ENCODE data around the gene CMPK2. TPM values are rescaled to one million over a fixed set of nuclear protein-coding genes. Genes with fewer than 3 reads are reported as not detected.

Gene CMPK2
- polyA plus RNA-seq, 1 donor = 3.1 TPM

DNA sequence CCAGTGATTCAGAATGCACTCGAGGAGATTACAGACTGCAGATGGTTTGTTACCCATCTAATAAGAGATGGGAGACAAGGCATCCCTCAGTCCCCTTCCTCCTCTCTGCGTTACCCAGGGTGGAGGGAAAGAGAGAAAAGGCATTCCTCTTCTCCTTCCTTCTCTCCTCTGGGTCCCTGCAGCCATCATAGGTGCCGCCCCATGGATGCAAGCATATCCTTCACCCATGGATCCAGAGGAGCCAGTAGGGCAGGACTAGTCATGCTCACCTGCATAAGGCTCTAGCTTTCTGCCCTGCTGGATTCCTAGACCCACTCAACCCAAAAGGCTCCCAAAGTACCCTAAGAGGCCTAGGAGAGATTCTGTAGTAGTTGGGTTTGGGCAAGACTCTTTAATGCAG, 20.4 kb downstream of the CMPK2 start:
- DNase-seq (ENCODE audit: low read depth) = no peak

DNA sequence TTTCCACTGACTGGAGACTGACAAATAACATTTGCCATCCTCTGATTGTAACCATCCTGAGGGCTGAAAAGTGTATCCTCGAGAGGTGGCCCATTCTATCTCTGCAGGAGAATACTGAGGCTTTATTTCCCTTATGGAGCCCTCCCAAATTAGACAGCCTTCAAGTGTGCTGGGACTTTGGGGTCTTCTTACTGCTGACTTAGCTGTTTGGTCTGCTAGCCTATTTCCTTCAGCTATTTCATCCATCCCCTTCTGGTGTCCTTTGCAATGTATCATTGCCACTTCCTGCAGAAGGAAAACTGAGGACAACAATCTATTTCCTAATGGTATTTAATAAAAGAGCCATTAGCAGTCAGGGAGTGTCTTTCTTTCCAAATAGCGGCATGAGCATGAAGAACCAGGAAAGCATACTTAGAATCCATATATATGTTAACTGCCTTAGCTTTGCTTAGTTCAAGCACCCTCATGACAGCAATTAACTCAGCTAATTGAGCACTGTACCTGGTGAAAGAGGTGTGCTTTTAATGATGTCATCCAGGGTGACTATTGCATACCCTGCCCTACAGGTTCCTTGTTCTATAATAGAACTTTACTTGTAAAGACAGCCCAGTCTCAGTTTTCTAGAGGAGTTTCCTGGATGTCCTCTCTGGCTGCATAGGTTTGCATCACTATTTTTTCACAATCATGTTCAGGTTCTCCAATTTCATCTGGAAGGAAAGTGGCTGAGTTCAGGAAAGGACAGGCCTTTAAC, 24.0 kb downstream of the CMPK2 start:
- no peak for DNase-seq (ENCODE audit: low read depth)

DNA sequence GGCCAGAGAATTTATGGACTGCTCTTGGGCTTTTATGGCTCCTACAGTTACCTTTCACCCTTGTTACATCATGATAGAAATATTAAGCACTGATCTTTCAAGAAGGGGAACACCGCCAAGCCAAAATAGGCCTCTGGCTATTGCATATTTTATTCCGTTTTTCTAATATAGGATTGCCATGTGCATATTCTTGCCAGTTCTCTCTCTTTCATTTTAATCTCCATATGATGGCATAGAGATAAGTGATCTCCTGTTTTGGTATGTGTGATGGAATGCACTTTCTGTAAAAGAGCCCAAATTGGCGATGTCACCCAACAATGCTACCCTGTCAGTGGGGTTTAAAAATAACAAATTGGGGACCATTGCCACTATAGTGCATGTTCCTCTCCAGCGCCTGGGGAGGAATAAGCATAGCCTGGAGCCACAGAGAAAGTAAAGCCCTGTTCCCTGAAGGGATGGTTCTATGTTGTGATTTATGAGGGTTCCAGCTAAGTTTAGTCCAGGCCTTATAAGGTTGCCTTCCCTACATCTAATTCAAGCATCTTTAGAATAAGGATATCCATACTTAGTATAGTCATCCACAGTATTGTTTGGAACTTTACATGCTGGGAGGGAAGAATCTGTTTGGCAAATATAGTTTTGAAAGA, 26.9 kb downstream of the CMPK2 start:
- DNase-seq (ENCODE audit: low read depth) = no peak

DNA sequence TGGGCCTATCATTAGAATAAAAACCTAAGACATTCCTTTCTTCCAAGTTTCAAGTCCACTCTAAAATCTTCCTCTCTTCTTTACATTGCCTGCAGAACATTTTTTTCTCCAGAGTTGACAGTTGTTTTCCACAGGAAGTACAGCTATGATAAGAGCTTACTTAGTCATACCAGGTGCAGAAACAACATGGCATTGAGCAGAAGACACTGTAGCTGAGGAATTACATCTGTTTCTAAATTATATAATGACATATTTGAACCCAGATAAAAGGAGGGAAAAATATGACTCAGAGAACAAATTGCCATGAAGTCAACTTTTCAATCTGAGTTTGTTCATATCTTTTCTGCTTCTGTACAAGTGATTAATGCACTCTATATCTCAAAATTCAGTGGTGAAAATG, 30.2 kb downstream of the CMPK2 start:
- no peak for DNase-seq (ENCODE audit: low read depth)

DNA sequence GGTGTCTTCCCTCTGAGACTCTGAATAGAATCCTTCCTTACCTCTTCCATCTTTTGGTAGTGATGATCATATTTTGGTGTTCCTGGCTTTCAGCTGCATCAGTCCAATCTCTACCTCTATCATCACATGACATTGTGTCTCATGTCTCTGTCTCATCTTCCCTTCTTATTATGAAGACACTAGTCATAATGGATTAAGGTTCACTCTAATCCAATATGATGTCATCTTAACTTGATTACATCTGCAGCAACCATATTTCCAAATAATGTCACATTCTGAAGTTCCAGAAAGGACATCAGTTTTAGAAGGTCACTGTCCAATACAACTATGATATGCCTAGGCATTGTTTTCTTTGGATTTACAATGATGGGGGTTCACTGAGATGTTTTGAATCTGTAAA, 31.5 kb downstream of the CMPK2 start:
- DNase-seq (ENCODE audit: low read depth) = no peak

DNA sequence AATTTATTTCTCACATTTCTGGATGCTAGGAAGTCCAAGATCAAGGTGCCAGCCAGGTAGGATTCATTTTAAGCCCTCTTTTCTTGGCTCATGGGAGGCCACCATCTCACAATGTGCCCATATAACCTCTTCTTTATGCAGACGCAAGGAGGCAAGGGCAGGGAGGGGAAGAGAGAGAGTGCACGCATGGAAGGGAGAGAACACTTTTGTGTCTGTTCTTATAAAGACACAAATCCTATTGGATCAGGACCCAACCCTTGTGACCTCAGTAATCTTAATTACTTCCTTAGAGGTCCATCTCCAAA, 32.5 kb downstream of the CMPK2 start:
- DNase-seq (ENCODE audit: low read depth) = no peak

DNA sequence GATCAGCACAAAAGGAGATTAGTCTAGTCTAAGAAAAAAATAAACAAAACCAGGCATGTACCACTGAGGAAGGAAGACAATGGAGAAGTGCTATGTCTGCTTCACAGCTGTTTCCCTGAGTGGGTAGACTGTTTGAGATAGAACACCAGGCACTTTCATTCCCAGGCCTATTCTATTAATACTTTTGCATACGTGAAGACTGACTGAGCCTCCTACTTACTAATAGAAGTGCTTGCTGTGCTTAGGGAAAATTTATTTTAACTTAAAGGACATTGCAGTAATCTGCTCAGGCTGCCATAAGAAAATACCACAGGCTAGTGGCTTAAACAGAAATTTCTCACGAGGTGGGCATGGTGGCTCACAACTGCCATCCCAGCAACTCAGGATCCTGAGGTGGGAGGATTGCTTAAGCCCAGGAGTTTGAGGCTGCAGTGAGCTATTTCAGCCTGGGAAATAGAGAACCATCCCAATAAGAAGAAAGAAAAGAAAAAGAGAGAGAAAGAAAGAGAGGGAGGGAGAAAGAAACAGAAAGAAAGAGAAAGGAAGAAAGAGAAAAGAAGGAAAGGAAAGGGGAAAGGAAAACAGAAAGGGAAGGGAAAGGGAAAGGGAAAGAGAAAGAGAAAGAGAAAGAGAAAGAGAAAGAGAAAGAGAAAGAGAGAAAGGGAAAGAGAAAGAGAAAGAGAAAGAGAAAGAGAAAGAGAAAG, 33.0 kb downstream of the CMPK2 start:
- DNase-seq (ENCODE audit: low read depth) = no peak

DNA sequence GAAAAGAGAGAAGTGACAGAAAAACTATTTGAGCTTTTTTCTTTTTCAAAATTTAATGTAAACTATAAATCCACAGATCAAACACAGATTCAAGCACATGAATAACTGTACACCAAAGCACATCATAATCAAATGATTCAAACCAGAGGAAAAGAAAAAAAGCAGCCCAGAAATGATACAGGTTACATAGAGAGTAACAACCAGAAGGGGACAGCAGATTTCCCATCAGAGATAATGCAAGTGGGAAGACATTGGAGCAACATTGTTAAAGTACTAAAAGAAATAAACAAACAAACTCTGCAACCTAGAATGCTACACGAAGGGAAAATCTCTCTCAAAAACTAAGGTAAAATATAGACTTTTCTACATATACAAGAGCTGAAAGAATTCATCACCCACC, 34.5 kb downstream of the CMPK2 start:
- DNase-seq (ENCODE audit: low read depth) = no peak

DNA sequence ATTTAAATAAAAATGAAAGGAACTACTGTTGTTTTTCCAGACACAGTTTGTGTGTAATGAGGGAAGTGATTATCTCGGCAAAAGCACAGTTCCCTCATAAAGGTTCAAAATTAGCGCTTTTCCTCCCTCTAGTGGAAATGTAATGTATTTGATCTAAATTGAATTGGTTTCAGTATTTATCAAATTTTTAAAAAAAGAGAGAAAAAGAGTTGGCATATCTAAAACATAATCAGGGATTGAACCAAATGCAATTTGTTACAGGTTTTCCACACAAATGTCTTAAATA, 37.5 kb downstream of the CMPK2 start:
- DNase-seq (ENCODE audit: low read depth) = peak; percentile 63

DNA sequence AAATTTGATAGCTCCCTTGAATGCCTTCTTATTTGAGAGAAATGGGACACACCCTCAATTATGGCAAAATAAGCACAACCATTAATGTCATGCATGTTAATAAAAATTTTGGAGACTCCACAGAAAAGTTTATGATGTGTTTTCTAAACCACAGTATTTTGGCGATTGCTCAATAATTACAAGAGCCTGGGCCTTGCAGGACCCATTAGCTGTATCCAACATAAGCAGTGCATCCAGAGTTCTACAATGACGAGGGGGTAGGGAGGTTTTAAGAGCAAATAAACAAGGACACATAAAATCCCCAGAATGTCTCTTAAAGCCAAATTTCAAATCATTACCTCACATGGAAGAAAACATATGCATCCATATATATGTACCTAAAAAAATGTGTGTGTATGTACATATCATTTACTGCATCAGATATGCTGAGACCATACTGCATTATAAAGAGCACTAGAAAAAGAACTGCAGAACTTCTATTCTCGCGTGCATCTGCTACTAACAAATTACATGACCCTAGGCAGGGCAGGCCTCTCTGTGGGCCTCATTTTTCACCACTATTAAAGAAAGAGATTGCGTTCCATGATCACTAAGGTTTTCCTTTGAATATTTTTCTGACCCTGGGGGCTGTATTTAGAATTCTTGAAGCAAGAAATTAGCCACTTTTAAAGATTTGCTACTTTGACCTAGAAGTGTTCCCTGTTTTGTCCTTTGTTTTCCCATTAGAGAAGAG, 38.0 kb downstream of the CMPK2 start:
- DNase-seq (ENCODE audit: low read depth) = peak; percentile 29

DNA sequence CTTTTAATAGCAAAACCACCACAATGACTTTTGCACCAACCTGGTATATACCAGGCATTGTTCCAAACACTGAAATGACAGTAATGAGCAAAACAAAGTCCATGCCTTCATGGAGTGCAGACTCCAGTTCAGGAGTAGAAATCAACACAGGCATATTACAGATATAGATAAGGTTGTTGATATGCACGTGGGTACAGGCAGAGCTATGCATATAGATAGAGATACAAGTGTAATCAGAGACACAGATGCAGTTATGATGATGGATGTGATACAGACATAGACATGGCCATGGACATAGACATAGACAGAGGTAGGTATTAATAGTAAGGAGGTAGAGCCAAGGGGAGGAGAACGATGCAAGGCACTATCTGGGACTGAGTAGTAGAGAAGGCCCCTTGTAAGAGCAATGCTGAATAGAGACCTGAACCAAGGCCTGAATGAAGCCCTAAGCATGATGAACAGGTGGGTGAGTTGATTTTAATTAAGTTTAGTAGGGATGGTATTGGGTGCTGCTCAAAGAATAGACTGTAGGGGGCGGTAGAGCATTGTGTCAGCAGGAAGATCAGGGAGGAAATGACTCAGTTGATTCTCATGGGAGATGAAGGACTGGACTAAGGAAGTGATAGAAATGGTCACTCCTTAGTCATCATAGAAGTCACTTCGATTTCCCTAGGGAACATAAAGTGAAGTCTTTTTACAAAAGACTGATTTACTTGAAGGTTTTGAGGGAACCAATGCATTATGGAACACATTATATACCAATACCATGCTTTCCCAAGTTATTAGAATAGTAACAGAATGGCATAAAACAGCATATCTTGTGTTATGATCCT, 39.4 kb downstream of the CMPK2 start:
- DNase-seq (ENCODE audit: low read depth) = peak; percentile 9

DNA sequence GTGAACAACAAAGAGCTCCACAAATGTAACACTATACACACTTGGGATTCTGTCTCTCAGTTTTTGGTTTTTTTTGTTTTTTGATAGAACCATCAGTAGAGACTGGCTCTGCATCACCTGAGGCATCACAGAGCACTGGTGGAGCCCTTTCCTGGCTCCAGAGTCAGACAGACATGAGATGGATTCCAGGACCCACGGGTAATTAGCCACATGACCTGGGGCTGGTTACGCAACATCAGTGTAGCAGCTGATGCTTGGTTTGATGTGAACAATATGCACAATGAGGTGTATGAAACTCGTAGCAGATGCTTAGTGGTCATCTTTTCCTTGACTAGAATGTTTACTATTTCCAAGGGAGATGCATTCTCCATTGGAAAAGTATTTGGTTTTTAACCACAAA, 40.7 kb downstream of the CMPK2 start:
- DNase-seq (ENCODE audit: low read depth) = no peak

DNA sequence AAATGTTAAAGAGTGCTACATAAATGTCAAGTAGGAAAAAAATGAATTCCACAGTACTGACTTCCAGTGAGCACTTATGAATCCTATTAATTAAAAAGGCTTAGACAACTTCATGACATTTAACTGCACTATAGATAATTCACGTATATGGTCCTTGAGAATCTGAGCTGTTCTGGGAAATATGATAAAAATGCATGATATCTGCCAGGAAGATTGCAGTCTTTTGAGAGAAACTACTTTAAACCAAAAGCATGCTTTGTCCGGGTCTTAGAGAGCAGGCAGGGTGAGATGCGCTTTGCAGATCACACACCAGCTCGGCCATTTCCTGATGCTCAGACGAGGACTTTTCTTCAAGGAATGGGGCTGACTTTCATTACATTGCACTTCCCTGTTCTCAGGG, 42.6 kb downstream of the CMPK2 start:
- peak; percentile 9 for DNase-seq (ENCODE audit: low read depth)

DNA sequence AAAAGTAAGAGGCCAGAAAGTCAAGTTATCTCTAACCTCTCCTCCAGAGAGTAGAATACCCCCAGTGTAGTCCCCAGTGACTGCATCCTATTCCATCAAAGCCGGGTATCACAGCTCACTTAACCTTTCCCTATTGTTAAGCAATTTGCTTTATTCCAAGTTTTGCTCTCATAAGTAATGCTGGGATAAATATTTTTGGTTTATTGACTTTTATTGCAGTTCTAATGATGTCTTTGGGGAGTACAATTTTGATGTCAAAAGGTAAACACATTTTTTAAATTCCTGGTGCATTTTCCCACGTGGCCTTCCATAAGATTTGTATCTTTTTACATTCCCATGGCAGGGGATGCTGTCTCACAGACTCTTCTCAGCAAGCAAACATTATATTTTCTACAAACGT, 43.3 kb downstream of the CMPK2 start:
- DNase-seq (ENCODE audit: low read depth) = no peak

DNA sequence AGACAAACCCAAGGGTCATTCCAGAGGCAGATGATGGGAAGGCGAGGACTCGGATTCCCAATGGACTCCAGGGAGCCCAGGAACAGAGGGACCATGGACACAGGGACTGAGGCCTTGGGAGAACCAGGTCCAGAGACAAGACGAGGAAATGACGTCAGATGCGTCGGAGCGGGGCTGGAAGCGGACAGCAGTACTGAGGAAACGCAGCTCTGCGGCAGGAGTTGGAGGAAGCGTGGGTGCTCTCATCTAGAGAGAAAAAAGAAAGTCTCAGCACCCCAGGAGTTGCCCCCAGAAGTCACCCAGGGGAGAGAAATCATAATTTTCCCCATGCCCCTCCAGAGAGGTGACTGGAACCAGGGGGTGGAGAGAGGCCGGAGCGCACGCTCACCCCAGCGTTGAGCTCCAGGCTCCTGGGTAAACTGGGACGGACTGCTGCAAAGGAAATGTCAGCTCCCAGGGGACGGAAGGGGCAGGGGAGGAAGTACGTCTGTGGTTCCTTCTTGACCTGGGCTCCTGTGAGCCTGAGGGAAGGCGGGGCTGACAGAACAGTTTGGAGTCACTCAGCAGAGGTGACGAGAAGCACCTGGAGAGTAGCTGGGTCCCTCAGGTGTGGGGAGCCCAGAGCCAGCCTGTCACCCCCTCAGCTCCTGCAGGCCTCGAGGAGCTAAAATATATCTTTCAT, 44.7 kb downstream of the CMPK2 start:
- no peak for DNase-seq (ENCODE audit: low read depth)

DNA sequence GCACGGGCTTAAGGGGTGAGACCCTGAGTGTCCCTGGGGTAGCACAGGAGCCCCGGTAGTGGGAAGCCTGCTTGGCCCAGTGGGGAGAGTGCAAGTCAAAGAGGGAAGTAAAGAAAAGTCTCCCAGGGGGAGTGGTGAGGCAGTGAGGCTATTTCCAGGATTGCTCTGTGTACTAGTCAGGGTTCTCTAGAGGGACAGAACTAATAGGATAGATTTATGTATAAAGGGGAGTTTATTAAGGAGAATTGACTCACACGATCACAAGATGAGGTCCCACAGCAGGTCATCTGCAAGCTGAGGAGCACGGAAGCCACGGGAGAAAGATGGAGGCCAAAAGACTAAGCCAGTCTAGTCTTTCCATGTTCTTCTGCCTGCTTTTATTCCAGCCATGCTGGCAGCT, 45.5 kb downstream of the CMPK2 start:
- no peak for DNase-seq (ENCODE audit: low read depth)

DNA sequence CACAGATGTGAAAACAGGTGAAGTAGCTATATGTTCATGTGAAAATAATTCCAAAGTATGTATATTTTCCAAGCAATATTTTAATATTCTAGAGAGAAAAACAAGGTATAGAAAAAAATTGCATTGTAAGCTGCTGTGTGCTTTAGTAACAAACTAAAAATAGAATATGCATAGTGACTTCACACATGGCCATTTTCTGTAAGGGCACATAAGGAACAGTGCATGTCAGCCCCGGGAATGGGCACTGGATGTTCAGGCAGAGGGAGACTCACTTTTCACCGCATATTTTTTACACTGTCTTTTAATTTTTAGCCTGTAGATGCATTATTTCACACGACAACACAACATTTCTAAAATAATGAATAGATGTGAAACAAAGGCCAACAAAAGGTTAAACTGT, 46.0 kb downstream of the CMPK2 start:
- DNase-seq (ENCODE audit: low read depth) = no peak

DNA sequence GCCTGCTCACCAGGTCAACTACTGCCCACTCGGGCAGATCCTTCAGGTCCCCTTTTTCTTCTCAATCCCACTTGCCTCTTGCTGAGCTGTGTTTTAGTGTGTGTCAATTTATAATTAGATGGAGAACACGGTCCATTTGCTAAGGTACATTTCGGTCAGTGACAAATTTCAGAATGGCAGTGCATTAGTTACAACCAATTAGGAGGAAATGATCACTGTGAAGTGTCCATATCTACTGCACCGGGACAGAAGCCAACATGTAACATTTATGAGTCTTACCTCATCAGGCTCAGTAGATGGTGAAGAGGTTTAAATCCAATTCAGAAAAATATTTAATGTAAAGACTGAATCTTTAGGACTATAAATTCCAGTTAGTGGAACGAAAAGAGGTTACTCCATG, 47.7 kb downstream of the CMPK2 start:
- no peak for DNase-seq (ENCODE audit: low read depth)

DNA sequence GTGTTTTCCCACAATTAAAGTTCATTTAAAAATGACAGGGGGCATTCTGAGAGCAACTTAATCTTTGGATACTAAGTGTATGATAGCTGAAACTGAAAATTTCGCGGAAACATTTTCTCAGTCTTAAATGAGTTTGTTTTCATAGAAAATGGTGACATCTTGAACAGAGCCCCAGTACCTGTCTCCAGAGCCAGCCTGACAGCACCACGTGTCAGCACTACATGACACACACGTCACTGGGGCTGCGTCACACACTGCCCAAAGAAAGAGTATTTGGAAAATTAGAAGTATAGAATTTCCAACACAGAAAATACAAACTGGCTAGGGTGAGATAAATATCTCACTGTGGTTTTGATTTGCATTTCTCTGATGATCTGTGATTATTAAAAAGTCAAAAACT, 50.8 kb downstream of the CMPK2 start:
- DNase-seq (ENCODE audit: low read depth) = no peak

DNA sequence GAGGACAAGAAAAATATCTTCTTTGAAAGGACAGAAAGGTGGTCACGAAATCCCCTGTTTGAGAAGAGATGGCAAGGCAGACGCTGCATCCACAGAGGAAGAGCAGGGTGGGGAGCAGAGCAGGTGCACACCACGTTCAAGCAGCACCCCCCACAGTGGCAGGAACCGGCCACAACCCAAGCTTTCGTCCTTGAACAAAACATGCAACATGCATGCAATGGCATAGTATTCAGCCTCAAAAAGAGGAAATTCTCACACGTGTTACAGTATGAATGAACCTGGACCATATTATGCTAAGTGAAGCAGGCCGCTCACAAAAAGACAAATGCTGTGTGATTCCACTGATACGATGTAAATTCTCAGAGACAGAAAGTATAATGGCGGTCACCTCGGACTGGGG, 51.4 kb downstream of the CMPK2 start:
- DNase-seq (ENCODE audit: low read depth) = no peak

DNA sequence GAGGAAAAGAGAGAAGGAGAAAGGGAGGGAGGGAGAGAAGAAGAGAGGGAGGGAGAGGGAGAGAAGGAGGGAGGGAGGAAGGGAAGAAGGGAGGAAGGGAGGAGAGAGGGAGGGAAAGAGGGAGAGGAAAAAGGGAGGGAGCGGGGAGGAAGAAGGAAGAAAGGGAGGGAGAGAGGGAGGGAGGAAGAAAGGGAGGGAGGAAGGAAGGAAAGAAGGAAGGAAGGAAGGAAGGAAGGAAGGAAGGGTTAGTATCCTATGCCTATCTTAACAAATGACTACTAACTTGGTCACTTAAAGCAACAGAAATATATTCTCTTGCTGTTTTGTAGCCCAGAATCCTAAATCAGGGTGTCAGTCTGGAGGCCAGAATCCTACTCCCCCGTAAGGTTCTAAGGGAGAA, 52.1 kb downstream of the CMPK2 start:
- no peak for DNase-seq (ENCODE audit: low read depth)

Data from forelimb muscle (tissue), 1 donor.